SK-N-SH treated with all-trans-retinoic acid at 6 μM for 48 hours (cell line): Measurements from ENCODE around the gene NUMA1.

ENCODE experiments used
- ATAC-seq: fragments of 200-7000 bp; cut with Tn5 transposase; 3 replicates; pipeline ENCODE4 v1.9.1; 2020; ENCODE audit warnings: mild to moderate bottlenecking, moderate library complexity
- CSDC2 ChIP-seq: fragments of 250-450 bp; sonication (Bioruptor Pico); IDR thresholded peaks from 2 replicates; pipeline ENCODE4 v1.5.0; 2020; ENCODE audit warnings: mild to moderate bottlenecking, moderate library complexity
- GLIS3 ChIP-seq: fragments of 250-450 bp; sonication (Bioruptor Pico); IDR thresholded peaks from 2 replicates; pipeline ENCODE4 v1.5.0; 2020; ENCODE audit warnings: mild to moderate bottlenecking, moderate library complexity
- ISL1 ChIP-seq: fragments of 250-450 bp; sonication (Bioruptor Pico); IDR thresholded peaks from 2 replicates; pipeline ENCODE4 v2.1.2; 2022; ENCODE audit warnings: mild to moderate bottlenecking, moderate library complexity
- OSR1 ChIP-seq: fragments of 250-450 bp; sonication (Bioruptor Pico); IDR thresholded peaks from 2 replicates; pipeline ENCODE4 v1.8.0; 2022; ENCODE audit warnings: moderate library complexity, mild to moderate bottlenecking, inconsistent platforms
- POU6F1 ChIP-seq: fragments of 250-450 bp; sonication (Bioruptor Pico); IDR thresholded peaks from 2 replicates; pipeline ENCODE4 v1.8.0; 2021; ENCODE audit warnings: low read depth, mild to moderate bottlenecking, moderate library complexity, borderline replicate concordance
- PPARA ChIP-seq: fragments of 250-450 bp; sonication (Bioruptor Pico); IDR thresholded peaks from 2 replicates; pipeline ENCODE4 v1.5.0; 2020; ENCODE audit warnings: mild to moderate bottlenecking, borderline replicate concordance
- RARB ChIP-seq: fragments of 250-450 bp; sonication (Bioruptor Pico); IDR thresholded peaks from 2 replicates; pipeline ENCODE4 v1.8.0; 2021; ENCODE audit warnings: mild to moderate bottlenecking, moderate library complexity
- SNAI2 ChIP-seq: fragments of 250-450 bp; sonication (Bioruptor Pico); IDR thresholded peaks from 2 replicates; pipeline ENCODE4 v1.5.0; 2020; ENCODE audit warnings: mild to moderate bottlenecking, moderate library complexity
- TOX ChIP-seq: fragments of 250-450 bp; sonication (Bioruptor Pico); IDR thresholded peaks from 2 replicates; pipeline ENCODE4 v1.8.0; 2021; ENCODE audit warnings: mild to moderate bottlenecking, moderate library complexity, borderline replicate concordance
- ZC3H10 ChIP-seq: fragments of 250-450 bp; sonication (Bioruptor Pico); IDR thresholded peaks from 2 replicates; pipeline ENCODE4 v1.5.1; 2021; ENCODE audit warnings: mild to moderate bottlenecking, moderate library complexity
- ZFP3 ChIP-seq: fragments of 250-450 bp; sonication (Bioruptor Pico); IDR thresholded peaks from 2 replicates; pipeline ENCODE4 v1.5.0; 2020; ENCODE audit warnings: mild to moderate bottlenecking, moderate library complexity
- ZFP30 ChIP-seq: fragments of 450-650 bp; formaldehyde crosslinking; IDR thresholded peaks from 2 replicates; pipeline ENCODE4 v1.5.0; 2022; ENCODE audit warnings: mild to moderate bottlenecking, moderate library complexity
- ZNF565 ChIP-seq: fragments of 450-650 bp; formaldehyde crosslinking; conservative IDR thresholded peaks from 2 replicates; pipeline ENCODE4 v1.5.0; 2020; ENCODE audit warnings: low read depth, mild to moderate bottlenecking, moderate library complexity
- ZNF70 ChIP-seq: fragments of 450-650 bp; formaldehyde crosslinking; IDR thresholded peaks from 2 replicates; pipeline ENCODE4 v1.5.0; 2020; ENCODE audit warnings: mild to moderate bottlenecking, moderate library complexity
- ZNF8 ChIP-seq: fragments of 450-650 bp; formaldehyde crosslinking; IDR thresholded peaks from 2 replicates; pipeline ENCODE4 v1.5.0; 2020; ENCODE audit warnings: mild to moderate bottlenecking, moderate library complexity
- TF ChIP-seq, protein P1 (sequence below): fragments of 250-450 bp; sonication (Bioruptor Pico); IDR thresholded peaks from 2 replicates; pipeline ENCODE4 v1.5.1; 2020; ENCODE audit warnings: low read depth, mild to moderate bottlenecking, moderate library complexity
- TF ChIP-seq, protein P2 (sequence below): fragments of 250-450 bp; sonication (Bioruptor Pico); IDR thresholded peaks from 2 replicates; pipeline ENCODE4 v1.5.1; 2021; ENCODE audit warnings: mild to moderate bottlenecking, moderate library complexity
- TF ChIP-seq, protein P3 (sequence below): fragments of 250-450 bp; sonication (Bioruptor Pico); IDR thresholded peaks from 2 replicates; pipeline ENCODE4 v1.8.0; 2020; ENCODE audit warnings: mild to moderate bottlenecking, moderate library complexity, borderline replicate concordance
- TF ChIP-seq, protein P4 (sequence below): fragments of 250-450 bp; sonication (Bioruptor Pico); IDR thresholded peaks from 2 replicates; pipeline ENCODE4 v1.5.0; 2020; ENCODE audit warnings: mild to moderate bottlenecking, moderate library complexity

Gene NUMA1

DNA sequence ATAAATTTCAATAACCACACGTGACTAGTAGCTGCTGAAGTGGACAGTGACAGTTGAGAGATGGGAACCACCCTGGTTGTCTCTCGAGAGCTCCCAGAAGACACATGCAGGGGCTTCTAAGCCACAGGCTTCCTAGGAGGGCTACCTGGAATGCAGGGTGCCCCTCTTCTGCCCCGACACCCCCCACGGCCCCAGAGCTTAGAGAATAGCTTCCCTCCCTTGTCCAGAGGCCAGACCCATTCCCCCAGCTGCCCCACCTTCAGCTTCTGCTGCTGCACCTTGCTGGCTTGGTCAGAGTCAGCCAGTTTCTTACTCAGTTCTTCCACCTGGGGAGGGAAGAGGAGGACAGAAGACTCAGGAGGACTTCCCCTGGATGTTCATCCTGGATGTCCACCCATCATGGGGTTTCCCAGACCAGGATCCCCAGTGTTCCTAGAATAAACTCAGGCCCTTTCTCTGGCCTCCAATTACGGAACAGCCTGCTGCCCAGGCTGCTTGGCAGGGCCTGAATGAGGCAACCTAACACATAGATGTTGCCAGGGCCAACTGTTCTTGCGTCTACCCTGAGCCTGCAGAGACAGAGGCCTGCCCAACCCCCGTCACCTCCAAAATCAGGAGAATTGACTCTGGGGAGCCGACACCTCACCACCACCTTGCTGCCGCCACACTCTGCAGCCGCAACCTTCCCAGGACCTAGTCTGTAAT is 69.7 kb downstream of the NUMA1 start:
- no peak for ATAC-seq
- TF ChIP-seq RARB (CRISPR knock-in tag) (no peak), ZNF70 (CRISPR knock-in tag) (no peak), GLIS3 (no peak), ZFP3 (CRISPR knock-in tag) (no peak), SNAI2 (CRISPR knock-in tag) (no peak), OSR1 (CRISPR knock-in tag) (no peak), ISL1 (no peak), ZNF565 (CRISPR knock-in tag) (no peak), CSDC2 (CRISPR knock-in tag) (no peak), ZFP30 (CRISPR knock-in tag) (no peak)
- TF ChIP-seq, protein P1, sequence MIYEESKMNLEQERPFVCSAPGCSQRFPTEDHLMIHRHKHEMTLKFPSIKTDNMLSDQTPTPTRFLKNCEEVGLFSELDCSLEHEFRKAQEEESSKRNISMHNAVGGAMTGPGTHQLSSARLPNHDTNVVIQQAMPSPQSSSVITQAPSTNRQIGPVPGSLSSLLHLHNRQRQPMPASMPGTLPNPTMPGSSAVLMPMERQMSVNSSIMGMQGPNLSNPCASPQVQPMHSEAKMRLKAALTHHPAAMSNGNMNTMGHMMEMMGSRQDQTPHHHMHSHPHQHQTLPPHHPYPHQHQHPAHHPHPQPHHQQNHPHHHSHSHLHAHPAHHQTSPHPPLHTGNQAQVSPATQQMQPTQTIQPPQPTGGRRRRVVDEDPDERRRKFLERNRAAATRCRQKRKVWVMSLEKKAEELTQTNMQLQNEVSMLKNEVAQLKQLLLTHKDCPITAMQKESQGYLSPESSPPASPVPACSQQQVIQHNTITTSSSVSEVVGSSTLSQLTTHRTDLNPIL (CRISPR knock-in tag): no peak
- TF ChIP-seq, protein P2, sequence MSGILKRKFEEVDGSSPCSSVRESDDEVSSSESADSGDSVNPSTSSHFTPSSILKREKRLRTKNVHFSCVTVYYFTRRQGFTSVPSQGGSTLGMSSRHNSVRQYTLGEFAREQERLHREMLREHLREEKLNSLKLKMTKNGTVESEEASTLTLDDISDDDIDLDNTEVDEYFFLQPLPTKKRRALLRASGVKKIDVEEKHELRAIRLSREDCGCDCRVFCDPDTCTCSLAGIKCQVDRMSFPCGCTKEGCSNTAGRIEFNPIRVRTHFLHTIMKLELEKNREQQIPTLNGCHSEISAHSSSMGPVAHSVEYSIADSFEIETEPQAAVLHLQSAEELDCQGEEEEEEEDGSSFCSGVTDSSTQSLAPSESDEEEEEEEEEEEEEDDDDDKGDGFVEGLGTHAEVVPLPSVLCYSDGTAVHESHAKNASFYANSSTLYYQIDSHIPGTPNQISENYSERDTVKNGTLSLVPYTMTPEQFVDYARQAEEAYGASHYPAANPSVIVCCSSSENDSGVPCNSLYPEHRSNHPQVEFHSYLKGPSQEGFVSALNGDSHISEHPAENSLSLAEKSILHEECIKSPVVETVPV (CRISPR knock-in tag): no peak
- TF ChIP-seq, protein P3, sequence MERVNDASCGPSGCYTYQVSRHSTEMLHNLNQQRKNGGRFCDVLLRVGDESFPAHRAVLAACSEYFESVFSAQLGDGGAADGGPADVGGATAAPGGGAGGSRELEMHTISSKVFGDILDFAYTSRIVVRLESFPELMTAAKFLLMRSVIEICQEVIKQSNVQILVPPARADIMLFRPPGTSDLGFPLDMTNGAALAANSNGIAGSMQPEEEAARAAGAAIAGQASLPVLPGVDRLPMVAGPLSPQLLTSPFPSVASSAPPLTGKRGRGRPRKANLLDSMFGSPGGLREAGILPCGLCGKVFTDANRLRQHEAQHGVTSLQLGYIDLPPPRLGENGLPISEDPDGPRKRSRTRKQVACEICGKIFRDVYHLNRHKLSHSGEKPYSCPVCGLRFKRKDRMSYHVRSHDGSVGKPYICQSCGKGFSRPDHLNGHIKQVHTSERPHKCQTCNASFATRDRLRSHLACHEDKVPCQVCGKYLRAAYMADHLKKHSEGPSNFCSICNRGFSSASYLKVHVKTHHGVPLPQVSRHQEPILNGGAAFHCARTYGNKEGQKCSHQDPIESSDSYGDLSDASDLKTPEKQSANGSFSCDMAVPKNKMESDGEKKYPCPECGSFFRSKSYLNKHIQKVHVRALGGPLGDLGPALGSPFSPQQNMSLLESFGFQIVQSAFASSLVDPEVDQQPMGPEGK (CRISPR knock-in tag): no peak
- TF ChIP-seq, protein P4, sequence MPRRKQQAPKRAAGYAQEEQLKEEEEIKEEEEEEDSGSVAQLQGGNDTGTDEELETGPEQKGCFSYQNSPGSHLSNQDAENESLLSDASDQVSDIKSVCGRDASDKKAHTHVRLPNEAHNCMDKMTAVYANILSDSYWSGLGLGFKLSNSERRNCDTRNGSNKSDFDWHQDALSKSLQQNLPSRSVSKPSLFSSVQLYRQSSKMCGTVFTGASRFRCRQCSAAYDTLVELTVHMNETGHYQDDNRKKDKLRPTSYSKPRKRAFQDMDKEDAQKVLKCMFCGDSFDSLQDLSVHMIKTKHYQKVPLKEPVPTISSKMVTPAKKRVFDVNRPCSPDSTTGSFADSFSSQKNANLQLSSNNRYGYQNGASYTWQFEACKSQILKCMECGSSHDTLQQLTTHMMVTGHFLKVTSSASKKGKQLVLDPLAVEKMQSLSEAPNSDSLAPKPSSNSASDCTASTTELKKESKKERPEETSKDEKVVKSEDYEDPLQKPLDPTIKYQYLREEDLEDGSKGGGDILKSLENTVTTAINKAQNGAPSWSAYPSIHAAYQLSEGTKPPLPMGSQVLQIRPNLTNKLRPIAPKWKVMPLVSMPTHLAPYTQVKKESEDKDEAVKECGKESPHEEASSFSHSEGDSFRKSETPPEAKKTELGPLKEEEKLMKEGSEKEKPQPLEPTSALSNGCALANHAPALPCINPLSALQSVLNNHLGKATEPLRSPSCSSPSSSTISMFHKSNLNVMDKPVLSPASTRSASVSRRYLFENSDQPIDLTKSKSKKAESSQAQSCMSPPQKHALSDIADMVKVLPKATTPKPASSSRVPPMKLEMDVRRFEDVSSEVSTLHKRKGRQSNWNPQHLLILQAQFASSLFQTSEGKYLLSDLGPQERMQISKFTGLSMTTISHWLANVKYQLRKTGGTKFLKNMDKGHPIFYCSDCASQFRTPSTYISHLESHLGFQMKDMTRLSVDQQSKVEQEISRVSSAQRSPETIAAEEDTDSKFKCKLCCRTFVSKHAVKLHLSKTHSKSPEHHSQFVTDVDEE (CRISPR knock-in tag): no peak
- TF ChIP-seq, all 23 proteins: peak for 0

GRCh38 chr11:72009156-72009555 is 71.2 kb downstream of the NUMA1 start:
- TF ChIP-seq ZNF8 (CRISPR knock-in tag) (no peak), SNAI2 (CRISPR knock-in tag) (no peak), TOX (CRISPR knock-in tag) (no peak), RARB (CRISPR knock-in tag) (no peak), ISL1 (no peak), ZFP3 (CRISPR knock-in tag) (no peak), ZNF70 (CRISPR knock-in tag) (no peak), ZC3H10 (CRISPR knock-in tag) (no peak), GLIS3 (no peak), POU6F1 (CRISPR knock-in tag) (no peak), CSDC2 (CRISPR knock-in tag) (no peak), PPARA (CRISPR knock-in tag) (no peak)
- TF ChIP-seq, protein P4 (CRISPR knock-in tag): no peak
- TF ChIP-seq, protein P2 (CRISPR knock-in tag): no peak
- ATAC-seq: no peak
